Loucy (cell line): ENCODE results near the gene MBTPS2.
"Not testable (repeated sequence)": the region's sequence is repeated elsewhere in the genome, so short reads cannot be mapped to it uniquely, and the experiment has no call there.

Source experiments
- H2AFZ ChIP-seq: fragments of 200-600 bp; sonication (generic); 2 replicates; pipeline ENCODE4 v1.6.0; 2016; ENCODE audit warnings: antibody characterized with exemption, mild to moderate bottlenecking, low read length, moderate library complexity
- H3F3A ChIP-seq: fragments of 200-600 bp; 2 replicates; pipeline ENCODE4 v1.6.0; 2016; ENCODE audit warnings: antibody characterized with exemption, low read depth, mild to moderate bottlenecking
- H3K27me3 ChIP-seq: fragments of 200-600 bp; sonication (generic); 2 replicates; pipeline ENCODE4 v1.6.1; 2014; ENCODE audit warnings: low read length, mild to moderate bottlenecking; ENCODE audit not compliant: insufficient read depth, poor library complexity, severe bottlenecking
- H3K36me3 ChIP-seq: fragments of 200-600 bp; sonication (generic); 2 replicates; pipeline ENCODE4 v1.6.1; 2016; ENCODE audit warnings: low read length; ENCODE audit not compliant: insufficient read depth
- H3K4me1 ChIP-seq: fragments of 200-600 bp; sonication (generic); 2 replicates; pipeline ENCODE4 v1.5.1; 2014; ENCODE audit warnings: low read length, mild to moderate bottlenecking; ENCODE audit not compliant: insufficient read depth, poor library complexity, severe bottlenecking
- H3K4me2 ChIP-seq: fragments of 200-600 bp; sonication (generic); 2 replicates; pipeline ENCODE4 v1.6.0; 2014; ENCODE audit warnings: antibody characterized with exemption, low read length, low read depth, mild to moderate bottlenecking; ENCODE audit not compliant: poor library complexity, severe bottlenecking
- H3K4me3 ChIP-seq: fragments of 200-600 bp; sonication (generic); 2 replicates; pipeline ENCODE4 v1.5.1; 2014; ENCODE audit warnings: low read length, mild to moderate bottlenecking, mixed read lengths; ENCODE audit not compliant: poor library complexity, severe bottlenecking
- H3K79me2 ChIP-seq: fragments of 200-600 bp; sonication (generic); 2 replicates; pipeline ENCODE4 v1.6.1; 2014; ENCODE audit warnings: low read length; ENCODE audit not compliant: insufficient read depth
- H3K9ac ChIP-seq: fragments of 200-600 bp; sonication (generic); 2 replicates; pipeline ENCODE4 v1.6.0; 2014; ENCODE audit warnings: mild to moderate bottlenecking, low read depth, low read length, moderate library complexity; ENCODE audit not compliant: poor library complexity, severe bottlenecking
- H3K9me2 ChIP-seq: fragments of 200-600 bp; sonication (generic); replicated peaks from 2 replicates; pipeline ENCODE4 v1.6.1; 2016; ENCODE audit warnings: low read depth, low read length, mixed read lengths
- H3K9me3 ChIP-seq: fragments of 200-600 bp; sonication (generic); 2 replicates; pipeline ENCODE4 v1.6.1; 2014; ENCODE audit warnings: mild to moderate bottlenecking, antibody characterized with exemption, low read length, low read depth; ENCODE audit not compliant: insufficient read depth
- H4K20me1 ChIP-seq: fragments of 200-600 bp; sonication (generic); 2 replicates; pipeline ENCODE4 v1.6.0; 2014; ENCODE audit warnings: antibody characterized with exemption, low read length, mild to moderate bottlenecking; ENCODE audit not compliant: insufficient read depth, poor library complexity, severe bottlenecking
- CTCF ChIP-seq: fragments of 200-600 bp; sonication (generic); conservative IDR thresholded peaks from 2 replicates; pipeline ENCODE4 v1.5.1; 2014; ENCODE audit warnings: mild to moderate bottlenecking, antibody characterized with exemption, low read length
- EZH2phosphoT487 ChIP-seq: fragments of 200-600 bp; IDR thresholded peaks from 2 replicates; pipeline ENCODE4 v1.6.1; 2018; ENCODE audit warnings: antibody characterized with exemption, mild to moderate bottlenecking, moderate library complexity, borderline replicate concordance

MBTPS2 gene

GRCh38 chrX:21873063-21873775 lies 33.8 kb downstream of the MBTPS2 start:
- Histone ChIP-seq H3K36me3 (no peaks in the 10 kb centered on the region), H3K4me2 (no peak overlapping the region), H3K9me2 (no peaks in the 10 kb centered on the region), H3K79me2 (no peaks in the 10 kb centered on the region), H3K4me3 (no peak overlapping the region), H3K9ac (no peak overlapping the region), H3K27me3 (no peaks in the 10 kb centered on the region), H3K4me1 (no peaks in the 10 kb centered on the region), H2AFZ (no peak overlapping the region), H4K20me1 (no peaks in the 10 kb centered on the region), H3F3A (no peaks in the 10 kb centered on the region), H3K9me3 (no peaks in the 10 kb centered on the region)
- TF ChIP-seq EZH2phosphoT487 (no peak), CTCF (no peak)

DNA sequence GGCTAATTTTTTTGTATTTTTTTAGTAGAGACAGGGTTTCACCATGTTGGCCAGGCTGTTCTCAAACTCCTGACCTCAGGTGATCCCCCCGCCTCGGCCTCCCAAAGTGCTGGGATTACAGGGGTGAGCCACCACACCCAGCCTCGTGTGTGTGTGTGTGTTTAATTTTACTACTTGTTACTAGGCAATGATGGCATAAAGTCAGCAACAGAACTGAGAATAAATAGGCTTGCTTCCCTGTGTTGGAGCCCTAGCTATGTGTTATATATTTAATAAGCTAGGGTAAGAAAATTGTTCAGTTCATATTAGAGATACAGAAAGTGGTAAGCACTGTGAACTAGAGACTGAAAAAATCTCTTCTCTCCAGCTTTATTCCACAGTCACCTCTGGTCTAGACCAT lies 34.8 kb downstream of the MBTPS2 start:
- not testable (repeated sequence) for H3K9me2 ChIP-seq, H3K4me1 ChIP-seq, H4K20me1 ChIP-seq, H2AFZ ChIP-seq, H3F3A ChIP-seq, H3K9me3 ChIP-seq, H3K79me2 ChIP-seq, H3K4me2 ChIP-seq, H3K9ac ChIP-seq, H3K4me3 ChIP-seq, H3K36me3 ChIP-seq, H3K27me3 ChIP-seq

DNA sequence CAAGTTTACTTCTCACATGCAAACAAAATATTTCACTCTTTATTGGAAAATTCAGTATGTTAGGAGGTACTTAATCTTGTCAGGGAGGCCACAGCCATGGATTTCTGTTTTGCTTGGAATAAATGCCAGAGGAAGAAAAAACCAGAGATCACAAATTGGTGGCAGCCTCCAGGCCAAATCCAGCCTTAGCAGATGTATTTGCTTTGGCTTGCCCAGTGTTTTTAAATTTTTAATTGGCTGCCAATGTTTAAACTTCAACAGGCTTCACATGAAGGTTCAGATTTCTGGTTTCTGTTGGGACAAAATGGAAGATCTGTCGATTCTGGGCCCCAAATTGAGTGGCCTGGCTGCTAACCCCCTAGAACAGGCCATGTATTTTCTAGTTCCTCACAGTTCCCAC lies 35.6 kb downstream of the MBTPS2 start:
- Histone ChIP-seq H3F3A (no peaks in the 10 kb centered on the region), H2AFZ (no peak overlapping the region), H3K36me3 (no peaks in the 10 kb centered on the region), H3K27me3 (no peaks in the 10 kb centered on the region), H3K4me3 (no peak overlapping the region), H3K79me2 (no peaks in the 10 kb centered on the region), H3K9me2 (no peaks in the 10 kb centered on the region), H4K20me1 (no peaks in the 10 kb centered on the region), H3K9ac (no peak overlapping the region), H3K4me1 (no peaks in the 10 kb centered on the region), H3K9me3 (no peaks in the 10 kb centered on the region), H3K4me2 (no peak overlapping the region)
- TF ChIP-seq EZH2phosphoT487 = no peak
- no peak for TF ChIP-seq CTCF
